ENCODE measurements around the gene PGP. TPM values are rescaled to one million over a fixed set of nuclear protein-coding genes. Genes with fewer than 3 reads are reported as not detected.

The PGP gene, protein sequence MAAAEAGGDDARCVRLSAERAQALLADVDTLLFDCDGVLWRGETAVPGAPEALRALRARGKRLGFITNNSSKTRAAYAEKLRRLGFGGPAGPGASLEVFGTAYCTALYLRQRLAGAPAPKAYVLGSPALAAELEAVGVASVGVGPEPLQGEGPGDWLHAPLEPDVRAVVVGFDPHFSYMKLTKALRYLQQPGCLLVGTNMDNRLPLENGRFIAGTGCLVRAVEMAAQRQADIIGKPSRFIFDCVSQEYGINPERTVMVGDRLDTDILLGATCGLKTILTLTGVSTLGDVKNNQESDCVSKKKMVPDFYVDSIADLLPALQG
- total RNA-seq = 25.6 and 31.4 TPM in 2 replicates

DNA sequence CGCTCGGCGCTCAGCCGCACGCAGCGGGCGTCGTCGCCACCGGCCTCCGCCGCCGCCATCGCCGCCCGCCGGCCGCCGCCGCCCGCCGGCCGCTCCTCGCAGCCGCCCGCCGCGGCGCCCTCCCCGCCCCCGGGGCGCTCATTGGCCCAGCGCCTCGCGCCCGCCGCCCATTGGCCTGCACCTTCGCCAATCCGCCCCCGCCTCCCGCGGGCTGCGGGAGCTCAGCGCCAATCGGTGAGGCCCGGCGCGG, at the start of gene PGP:
TSS of gene PGP (minus strand) at position 122 of the 250 bp plus-strand sequence. CDS start at position 59, 63 bp downstream.

GRCh38 chr16:2251296-2252111, 36.9 kb upstream of the PGP start, which contains the start of gene ECI1:
Gene ECI1 (minus strand): TSS chr16:2251587. CDS start chr16:2251566, 21 bp downstream.

DNA sequence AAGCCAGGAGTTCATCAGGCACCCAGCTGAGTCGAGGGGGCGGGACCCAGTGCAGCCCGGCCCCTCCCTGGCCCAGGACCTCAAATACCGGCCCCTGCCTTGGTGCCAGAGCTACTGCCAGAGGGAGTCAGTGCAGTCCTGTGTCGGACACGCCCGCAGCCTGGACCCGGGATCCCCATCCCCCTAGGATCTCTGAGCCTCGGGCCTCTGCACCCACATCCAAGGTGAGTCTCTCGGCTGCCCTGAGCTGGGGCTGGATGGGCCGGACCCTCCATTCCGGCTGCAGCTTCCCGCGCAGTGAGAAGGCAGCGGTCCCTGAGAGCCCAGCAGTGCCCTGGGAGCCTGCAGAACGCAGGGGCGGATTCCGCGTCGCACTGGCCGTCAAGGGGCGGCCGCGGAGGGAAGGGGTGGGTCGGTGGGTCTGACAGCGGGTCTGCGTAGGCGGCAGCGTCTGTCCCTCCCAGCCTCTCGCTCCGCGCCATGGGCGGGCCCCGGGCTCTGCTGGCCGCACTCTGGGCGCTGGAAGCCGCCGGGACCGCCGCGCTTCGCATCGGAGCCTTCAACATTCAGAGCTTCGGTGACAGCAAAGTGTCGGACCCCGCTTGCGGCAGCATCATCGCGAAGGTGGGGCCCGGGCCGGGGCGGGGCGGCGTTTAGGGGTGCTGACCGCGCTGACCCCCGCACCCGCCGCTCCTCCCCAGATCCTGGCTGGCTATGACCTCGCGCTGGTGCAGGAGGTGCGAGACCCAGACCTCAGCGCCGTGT, 21.9 kb upstream of the PGP start, which contains the start of gene DNASE1L2:
TSS of gene DNASE1L2 (plus strand) at position 108 of the 765 bp plus-strand sequence. CDS start at position 481, 373 bp downstream.

DNA sequence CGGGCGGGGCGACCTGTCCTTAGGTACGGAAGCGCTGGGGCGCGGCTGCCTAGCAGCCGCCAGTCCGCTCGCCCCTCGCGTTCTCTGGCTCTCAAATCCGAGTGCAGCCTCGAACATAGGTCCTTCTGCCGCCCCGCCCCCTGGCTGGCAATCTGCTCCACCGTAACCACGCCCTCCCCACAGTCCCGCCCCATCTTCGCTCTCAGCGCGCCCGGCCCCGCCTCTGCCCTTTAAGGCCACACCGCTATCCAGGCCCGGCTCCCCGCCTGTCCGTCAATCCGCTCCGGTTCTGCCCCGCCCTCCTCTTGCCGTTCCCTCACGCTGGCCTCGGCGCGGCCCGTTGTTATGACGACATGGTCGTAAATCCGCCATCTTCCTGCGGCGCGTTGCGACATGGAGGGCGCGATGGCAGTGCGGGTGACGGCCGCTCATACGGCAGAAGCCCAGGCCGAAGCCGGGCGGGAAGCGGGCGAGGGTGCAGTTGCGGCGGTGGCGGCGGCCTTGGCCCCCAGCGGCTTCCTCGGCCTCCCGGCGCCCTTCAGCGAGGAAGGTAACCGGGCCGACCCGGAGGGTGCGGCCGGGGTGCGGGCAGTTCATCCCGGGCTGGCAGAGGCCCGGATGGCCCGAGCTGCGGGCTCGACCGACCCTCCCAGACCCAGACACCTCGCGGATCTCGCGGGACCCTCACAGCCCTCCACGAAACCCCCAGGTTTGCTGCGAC, 8.7 kb upstream of the PGP start, which contains the start of gene E4F1:
TSS of gene E4F1 (plus strand) at position 371 of the 721 bp plus-strand sequence. CDS start at position 394, 23 bp downstream.

DNA sequence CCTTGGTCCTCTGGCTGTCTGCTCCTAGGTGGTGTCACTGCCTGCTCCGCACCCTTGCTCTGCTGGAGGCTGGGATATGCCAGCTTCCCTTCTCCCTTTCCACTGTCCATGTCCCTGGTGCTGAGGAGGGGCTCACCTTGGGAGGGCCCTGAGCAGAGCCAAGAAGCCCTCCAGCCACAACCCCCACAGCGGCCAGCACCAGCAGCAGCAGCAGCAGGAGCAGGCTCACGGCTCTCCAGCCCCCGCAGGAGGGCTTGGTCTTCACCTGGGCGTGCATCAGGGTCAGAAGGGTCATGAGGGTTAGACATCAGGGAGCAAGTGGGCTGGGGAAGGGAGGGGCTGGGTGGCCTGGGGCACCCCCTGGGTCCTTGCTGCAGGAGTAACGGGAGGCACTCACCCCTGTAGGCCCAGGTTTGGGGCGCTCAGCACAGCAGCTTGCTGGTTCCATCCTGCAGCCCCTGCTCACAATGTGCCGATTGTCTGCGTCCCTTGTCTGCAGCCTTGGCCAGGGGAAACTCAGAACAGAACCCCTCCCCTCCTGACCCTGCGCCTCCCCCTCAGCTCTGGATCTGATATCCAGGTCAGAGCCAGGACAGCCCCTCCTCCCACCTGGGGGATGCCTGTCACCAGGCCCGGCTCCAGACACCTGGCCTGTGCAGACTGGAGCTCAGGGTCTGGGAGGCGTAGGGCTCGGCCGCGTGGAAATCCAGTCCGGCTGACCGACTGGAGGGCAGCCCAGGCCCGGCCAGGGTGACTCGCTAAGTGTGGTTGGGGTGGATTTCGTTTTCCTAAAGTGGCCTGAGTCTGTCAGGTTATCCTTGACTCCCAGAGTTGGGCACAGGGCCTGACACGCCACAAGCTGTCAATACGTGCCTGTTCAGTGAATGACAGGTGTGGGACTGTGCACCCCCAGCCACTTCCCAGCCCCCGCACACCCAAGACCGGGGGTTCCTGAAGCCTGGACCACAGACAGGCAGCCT, 4.0 kb downstream of the PGP start, which contains the start of gene BRICD5:
TSS of gene BRICD5 (minus strand) at position 478 of the 980 bp plus-strand sequence. CDS start at position 448, 30 bp downstream.

GRCh38 chr16:2205104-2205966, 9.3 kb downstream of the PGP start, which contains the start of gene MLST8:
Gene MLST8 (plus strand): TSS chr16:2205454. CDS start chr16:2206086, 632 bp downstream.

GRCh38 chr16:2196162-2196980, 18.3 kb downstream of the PGP start, which contains the start of gene CASKIN1:
Gene CASKIN1 (minus strand): TSS chr16:2196605. CDS start chr16:2196432, 173 bp downstream.

Other genes starting within 250 kb of the PGP start
- not detected in 2 replicates for gene RNF151, start 248.0 kb downstream of the PGP start, total RNA-seq
- gene TBL3, start 242.8 kb downstream of the PGP start, total RNA-seq = 79.4 and 104 TPM in 2 replicates
- gene NOXO1, start 233.4 kb downstream of the PGP start, total RNA-seq = 1.00 TPM in 1 of 2 replicates, not detected in the other
- gene GFER, start 230.6 kb downstream of the PGP start, total RNA-seq = 15.4 and 15.9 TPM in 2 replicates
- gene SYNGR3, start 224.9 kb downstream of the PGP start, total RNA-seq = 0.25 and 0.87 TPM in 2 replicates
- gene ZNF598, start 205.0 kb downstream of the PGP start, total RNA-seq = 55.6 and 61.8 TPM in 2 replicates
- gene NPW, start 195.1 kb downstream of the PGP start, total RNA-seq = 2.5 and 3.1 TPM in 2 replicates
- 236 and 238 TPM in 2 replicates for gene NHERF2, start 187.9 kb downstream of the PGP start, total RNA-seq
- gene NTHL1, start 167.0 kb downstream of the PGP start, total RNA-seq = 45.7 and 53.0 TPM in 2 replicates
- 35.2 and 36.0 TPM in 2 replicates for gene TSC2, start 166.9 kb downstream of the PGP start, total RNA-seq
- 37.0 and 46.6 TPM in 2 replicates for gene PKD1, start 78.9 kb downstream of the PGP start, total RNA-seq
- 0.13 and 1.3 TPM in 2 replicates for gene RAB26, start 66.2 kb downstream of the PGP start, total RNA-seq
- gene TRAF7, start 59.1 kb downstream of the PGP start, total RNA-seq = 81.7 and 89.8 TPM in 2 replicates
- gene CASKIN1, start 18.2 kb downstream of the PGP start, total RNA-seq = not detected in 2 replicates
- gene MLST8, start 9.4 kb downstream of the PGP start, total RNA-seq = 66.0 and 79.9 TPM in 2 replicates
- 1.7 and 7.1 TPM in 2 replicates for gene BRICD5, start 4.0 kb downstream of the PGP start, total RNA-seq
- 25.5 and 34.3 TPM in 2 replicates for gene E4F1, start 8.8 kb upstream of the PGP start, total RNA-seq
- gene DNASE1L2, start 21.6 kb upstream of the PGP start, total RNA-seq = not detected in 2 replicates
- gene ECI1, start 36.7 kb upstream of the PGP start, total RNA-seq = 46.1 and 49.1 TPM in 2 replicates
- gene RNPS1, start 53.3 kb upstream of the PGP start, total RNA-seq = 164 and 180 TPM in 2 replicates
- gene ABCA3, start 125.9 kb upstream of the PGP start, total RNA-seq = 24.0 and 27.6 TPM in 2 replicates
- gene CCNF, start 214.6 kb upstream of the PGP start, total RNA-seq = 38.6 and 41.2 TPM in 2 replicates
- 14.5 and 18.1 TPM in 2 replicates for gene TEDC2, start 245.3 kb upstream of the PGP start, total RNA-seq

Measured in mammary microvascular endothelial cell (primary cell).